Breast epithelium (tissue), 3 donors: ENCODE measurements around the gene ZNF41.

Source experiments
- POLR2A ChIP-seq: fragments of 450-650 bp; IDR thresholded peaks from one replicate; pipeline ENCODE4 v1.6.1; 2016; ENCODE audit warnings: antibody characterized with exemption, mild to moderate bottlenecking, moderate library complexity
- TF ChIP-seq, protein P1 (sequence below), 3 donors: fragments of 450-650 bp; IDR thresholded peaks; one replicate each; pipeline ENCODE4 v1.5.1; 2016 to 2017; ENCODE audit warnings: antibody characterized with exemption in 3 of 3, mild to moderate bottlenecking in 3 of 3, moderate library complexity in 3 of 3

GRCh38 chrX:47475476-47475875, 7.5 kb downstream of the ZNF41 start:
- TF ChIP-seq, protein P1, sequence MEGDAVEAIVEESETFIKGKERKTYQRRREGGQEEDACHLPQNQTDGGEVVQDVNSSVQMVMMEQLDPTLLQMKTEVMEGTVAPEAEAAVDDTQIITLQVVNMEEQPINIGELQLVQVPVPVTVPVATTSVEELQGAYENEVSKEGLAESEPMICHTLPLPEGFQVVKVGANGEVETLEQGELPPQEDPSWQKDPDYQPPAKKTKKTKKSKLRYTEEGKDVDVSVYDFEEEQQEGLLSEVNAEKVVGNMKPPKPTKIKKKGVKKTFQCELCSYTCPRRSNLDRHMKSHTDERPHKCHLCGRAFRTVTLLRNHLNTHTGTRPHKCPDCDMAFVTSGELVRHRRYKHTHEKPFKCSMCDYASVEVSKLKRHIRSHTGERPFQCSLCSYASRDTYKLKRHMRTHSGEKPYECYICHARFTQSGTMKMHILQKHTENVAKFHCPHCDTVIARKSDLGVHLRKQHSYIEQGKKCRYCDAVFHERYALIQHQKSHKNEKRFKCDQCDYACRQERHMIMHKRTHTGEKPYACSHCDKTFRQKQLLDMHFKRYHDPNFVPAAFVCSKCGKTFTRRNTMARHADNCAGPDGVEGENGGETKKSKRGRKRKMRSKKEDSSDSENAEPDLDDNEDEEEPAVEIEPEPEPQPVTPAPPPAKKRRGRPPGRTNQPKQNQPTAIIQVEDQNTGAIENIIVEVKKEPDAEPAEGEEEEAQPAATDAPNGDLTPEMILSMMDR (IDR thresholded peaks at IDR 0.05), result no peak
- no peak for TF ChIP-seq POLR2A
